ENCODE results near the gene CHST8.
A peak's percentile ranks its signal among the peaks of the same experiment; 100 is the strongest.

Gene CHST8

GRCh38 chr19:33795370-33796163 lies 173.8 kb downstream of the CHST8 start:
- DNase-seq (ENCODE audit: low spot score): peak; percentile 75

- peak; percentile 38 for DNase-seq (ENCODE audit: low spot score)
Observed at GRCh38 chr19:33796164-33796875, 174.6 kb downstream of the CHST8 start, which contains the start of gene KCTD15. TSS of gene KCTD15 (plus strand) at chr19:33796870. CDS start at chr19:33800455, 3,585 bp downstream.

GRCh38 chr19:33797802-33798671 lies 176.3 kb downstream of the CHST8 start:
- DNase-seq (ENCODE audit: low spot score): no peak

- DNase-seq (ENCODE audit: low spot score): no peak
Observed at GRCh38 chr19:33798681-33799111, 176.9 kb downstream of the CHST8 start.

GRCh38 chr19:33799476-33799875 lies 177.7 kb downstream of the CHST8 start:
- no peak for DNase-seq (ENCODE audit: low spot score)

GRCh38 chr19:33800012-33800680 lies 178.4 kb downstream of the CHST8 start:
- DNase-seq (ENCODE audit: low spot score): no peak

- DNase-seq (ENCODE audit: low spot score): no peak
Observed at GRCh38 chr19:33801411-33801810, 179.7 kb downstream of the CHST8 start.

- DNase-seq (ENCODE audit: low spot score): no peak
Observed at GRCh38 chr19:33802001-33802400, 180.2 kb downstream of the CHST8 start.

GRCh38 chr19:33802801-33803200 lies 181.0 kb downstream of the CHST8 start:
- no peak for DNase-seq (ENCODE audit: low spot score)

GRCh38 chr19:33803383-33803782 lies 181.6 kb downstream of the CHST8 start:
- no peak for DNase-seq (ENCODE audit: low spot score)

GRCh38 chr19:33804021-33804799 lies 182.5 kb downstream of the CHST8 start:
- peak; percentile 69 for DNase-seq (ENCODE audit: low spot score)

- DNase-seq (ENCODE audit: low spot score): no peak
Observed at GRCh38 chr19:33805313-33805712, 183.6 kb downstream of the CHST8 start.

GRCh38 chr19:33805840-33806433 lies 184.2 kb downstream of the CHST8 start:
- no peak for DNase-seq (ENCODE audit: low spot score)

- no peak for DNase-seq (ENCODE audit: low spot score)
Observed at GRCh38 chr19:33806434-33806881, 184.7 kb downstream of the CHST8 start.

GRCh38 chr19:33808399-33808798 lies 186.6 kb downstream of the CHST8 start:
- DNase-seq (ENCODE audit: low spot score): no peak

- DNase-seq (ENCODE audit: low spot score): no peak
Observed at GRCh38 chr19:33809960-33810359, 188.2 kb downstream of the CHST8 start.

- DNase-seq (ENCODE audit: low spot score): no peak
Observed at GRCh38 chr19:33810821-33811220, 189.1 kb downstream of the CHST8 start.

GRCh38 chr19:33811246-33811645 lies 189.5 kb downstream of the CHST8 start:
- no peak for DNase-seq (ENCODE audit: low spot score)

GRCh38 chr19:33811736-33812387 lies 190.1 kb downstream of the CHST8 start:
- no peak for DNase-seq (ENCODE audit: low spot score)
